NT2/D1 (cell line): ENCODE results near the gene HNRNPH2.

Experiments
- SUZ12 ChIP-seq: IDR thresholded peaks from 2 replicates; pipeline ENCODE4 v1.6.1; 2011; ENCODE audit not compliant: insufficient read length, insufficient read depth; ENCODE audit errors: extremely low read depth
- YY1 ChIP-seq: IDR thresholded peaks from 2 replicates; pipeline ENCODE4 v1.6.1; 2011; ENCODE audit not compliant: insufficient read length, insufficient read depth
- ZNF274 ChIP-seq: IDR thresholded peaks from 2 replicates; pipeline ENCODE4 v1.6.1; 2011; ENCODE audit warnings: mild to moderate bottlenecking, low read depth, low read length

DNA sequence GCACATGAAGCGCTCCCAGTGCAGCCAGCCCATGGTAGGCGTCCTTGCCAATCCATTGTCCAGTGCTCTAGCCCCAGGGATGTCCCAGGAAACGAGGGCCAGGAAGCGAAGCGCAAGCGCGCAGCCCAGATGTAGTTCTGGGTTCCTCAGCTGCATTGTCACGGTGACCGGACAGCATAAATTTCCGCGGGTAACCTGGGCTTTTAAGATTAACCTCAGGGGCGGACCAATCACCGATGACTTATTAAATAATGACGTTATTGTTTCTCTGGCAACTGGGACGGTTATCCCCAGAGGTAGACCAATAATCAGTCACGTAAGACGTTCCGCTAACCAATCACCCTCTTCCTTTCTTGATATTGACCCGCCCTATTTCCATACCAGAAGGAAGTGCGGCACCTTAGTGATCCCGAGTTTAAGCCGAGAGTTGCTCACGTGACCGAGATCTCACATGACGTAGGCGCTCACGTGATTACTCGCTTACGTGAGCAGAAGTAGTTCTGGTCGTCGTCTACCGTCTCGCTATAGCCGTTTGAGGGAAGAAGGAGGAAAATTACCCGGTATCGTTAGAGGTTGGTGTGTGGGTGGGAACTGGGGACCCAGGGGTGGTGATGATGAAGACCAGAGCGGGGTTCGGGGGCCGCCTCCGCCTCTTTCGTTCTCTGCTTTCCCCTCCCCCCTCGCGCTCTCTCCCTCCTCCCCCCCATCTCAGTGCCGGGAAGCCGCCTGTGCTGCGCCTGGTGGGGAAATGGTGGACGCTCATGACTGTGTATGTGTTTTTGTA lies at the start of gene HNRNPH2, which contains the start of gene GLA:
- no peak for TF ChIP-seq YY1
- TF ChIP-seq SUZ12, result no peak
- no peak for TF ChIP-seq ZNF274
